MCF 10A (cell line): ENCODE results near the gene C19orf53. TPM values are rescaled to one million over a fixed set of nuclear protein-coding genes. Genes with fewer than 3 reads are reported as not detected.

ENCODE experiments used
- BruUV-seq: library from RNA; stranded (reverse); fragments of 400-500 nt; replicated peaks from 2 replicates; lab custom pipeline; 2021; lab: Mats Ljungman, UMichigan
- CTCF ChIA-PET: fragments of 300-600 bp; sonication (Branson Sonifier 250); formaldehyde crosslinking; extraction: SDS; loops from one replicate; lab custom pipeline; 2021; ENCODE audit warnings: antibody characterized with exemption, inconsistent platforms; lab: Yijun Ruan, JAX
- POLR2A ChIA-PET: fragments of 300-600, 350-650 bp; sonication (Branson Sonifier 250); formaldehyde crosslinking; extraction: SDS; loops from one replicate; lab custom pipeline; 2020; ENCODE audit warnings: antibody characterized with exemption, inconsistent platforms; lab: Yijun Ruan, JAX
- DNase-seq: peaks from one replicate; pipeline ENCODE4 v3.0.0-alpha.2; 2018; ENCODE audit not compliant: unreplicated experiment
- H3K27ac Mint-ChIP-seq: one replicate; pipeline ENCODE4 v1.8.0; 2022; ENCODE audit warnings: mild to moderate bottlenecking, low read depth, mixed read lengths; ENCODE audit not compliant: unreplicated experiment
- H3K27me3 Mint-ChIP-seq: one replicate; pipeline ENCODE4 v1.8.0; 2022; ENCODE audit warnings: mixed read lengths; ENCODE audit not compliant: insufficient read depth, unreplicated experiment
- H3K36me3 Mint-ChIP-seq: one replicate; pipeline ENCODE4 v1.8.0; 2022; ENCODE audit warnings: mild to moderate bottlenecking, moderate library complexity, mixed read lengths; ENCODE audit not compliant: insufficient read depth, unreplicated experiment
- H3K4me1 Mint-ChIP-seq: one replicate; pipeline ENCODE4 v1.8.0; 2022; ENCODE audit warnings: mixed read lengths; ENCODE audit not compliant: insufficient read depth, unreplicated experiment
- H3K4me3 Mint-ChIP-seq: one replicate; pipeline ENCODE4 v1.8.0; 2022; ENCODE audit warnings: mild to moderate bottlenecking, moderate library complexity, mixed read lengths; ENCODE audit not compliant: unreplicated experiment
- H3K9me3 Mint-ChIP-seq: one replicate; pipeline ENCODE4 v1.8.0; 2022; ENCODE audit warnings: mixed read lengths; ENCODE audit not compliant: unreplicated experiment
- intact Hi-C: fragments of 100-400 bp; cut with micrococcal nuclease; formaldehyde crosslinking; loops from 2 replicates; pipeline ENCODE4 v1.14.1; 2022
- total RNA-seq: library from RNA; stranded (reverse); gene quantifications from 2 replicates; pipeline ENCODE4 v1.2.3, GENCODE V29; 2022
- TF ChIP-seq, protein P1 (sequence below): fragments of 200-600 bp; IDR thresholded peaks from one replicate; pipeline ENCODE4 v1.8.0; 2022; ENCODE audit warnings: antibody characterized with exemption, mild to moderate bottlenecking; ENCODE audit not compliant: unreplicated experiment

Gene C19orf53
- total RNA-seq, 1 experiment from 2014 or later, result 101 TPM

DNA sequence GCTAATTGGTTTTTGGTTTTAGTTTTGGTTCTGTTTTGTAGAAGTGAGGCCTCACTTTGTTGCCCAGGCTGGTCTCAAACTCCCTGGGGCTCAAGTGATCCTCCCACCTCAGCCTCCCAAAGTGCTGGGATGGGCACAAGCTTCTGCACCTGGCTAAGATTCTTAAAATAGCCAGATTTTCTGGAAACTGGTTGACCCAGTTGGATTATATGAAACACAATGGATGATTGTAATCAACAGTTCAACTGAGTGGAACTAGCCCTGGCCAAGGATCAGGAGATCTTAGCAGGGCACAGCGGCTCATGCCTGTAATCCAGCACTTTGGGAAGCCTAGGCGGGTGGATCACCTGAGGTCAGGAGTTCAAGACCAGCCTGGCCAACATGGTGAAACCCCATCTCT lies 39.5 kb upstream of the C19orf53 start:
- TF ChIP-seq, protein P1, sequence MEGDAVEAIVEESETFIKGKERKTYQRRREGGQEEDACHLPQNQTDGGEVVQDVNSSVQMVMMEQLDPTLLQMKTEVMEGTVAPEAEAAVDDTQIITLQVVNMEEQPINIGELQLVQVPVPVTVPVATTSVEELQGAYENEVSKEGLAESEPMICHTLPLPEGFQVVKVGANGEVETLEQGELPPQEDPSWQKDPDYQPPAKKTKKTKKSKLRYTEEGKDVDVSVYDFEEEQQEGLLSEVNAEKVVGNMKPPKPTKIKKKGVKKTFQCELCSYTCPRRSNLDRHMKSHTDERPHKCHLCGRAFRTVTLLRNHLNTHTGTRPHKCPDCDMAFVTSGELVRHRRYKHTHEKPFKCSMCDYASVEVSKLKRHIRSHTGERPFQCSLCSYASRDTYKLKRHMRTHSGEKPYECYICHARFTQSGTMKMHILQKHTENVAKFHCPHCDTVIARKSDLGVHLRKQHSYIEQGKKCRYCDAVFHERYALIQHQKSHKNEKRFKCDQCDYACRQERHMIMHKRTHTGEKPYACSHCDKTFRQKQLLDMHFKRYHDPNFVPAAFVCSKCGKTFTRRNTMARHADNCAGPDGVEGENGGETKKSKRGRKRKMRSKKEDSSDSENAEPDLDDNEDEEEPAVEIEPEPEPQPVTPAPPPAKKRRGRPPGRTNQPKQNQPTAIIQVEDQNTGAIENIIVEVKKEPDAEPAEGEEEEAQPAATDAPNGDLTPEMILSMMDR, result no peak
- no peaks in the 10 kb centered on the region for H3K9me3 Mint-ChIP-seq
- peaks cover 11% of the 10 kb centered on the region for H3K36me3 Mint-ChIP-seq
- DNase-seq, result no peak
- intact Hi-C loops, result loop anchor here (5.0 kb wide), 1 partner anchor 128 kb away; no protein-coding TSS in a partner anchor
- no TSS peak for BruUV-seq
- H3K4me3 Mint-ChIP-seq, result no peak overlapping the region
- CTCF ChIA-PET, result interaction anchor here (1.0 kb wide), 1 partner anchor 13 kb away, joined by 5 read pairs; a partner anchor contains a TSS
- H3K4me1 Mint-ChIP-seq, result peaks cover 17% of the 10 kb centered on the region
- no peaks in the 10 kb centered on the region for H3K27me3 Mint-ChIP-seq
- POLR2A ChIA-PET, result interaction anchor here (6.2 kb wide), 1 partner anchor 13 kb away, joined by 47 read pairs; a partner anchor contains a TSS
- H3K27ac Mint-ChIP-seq, result no peak overlapping the region

DNA sequence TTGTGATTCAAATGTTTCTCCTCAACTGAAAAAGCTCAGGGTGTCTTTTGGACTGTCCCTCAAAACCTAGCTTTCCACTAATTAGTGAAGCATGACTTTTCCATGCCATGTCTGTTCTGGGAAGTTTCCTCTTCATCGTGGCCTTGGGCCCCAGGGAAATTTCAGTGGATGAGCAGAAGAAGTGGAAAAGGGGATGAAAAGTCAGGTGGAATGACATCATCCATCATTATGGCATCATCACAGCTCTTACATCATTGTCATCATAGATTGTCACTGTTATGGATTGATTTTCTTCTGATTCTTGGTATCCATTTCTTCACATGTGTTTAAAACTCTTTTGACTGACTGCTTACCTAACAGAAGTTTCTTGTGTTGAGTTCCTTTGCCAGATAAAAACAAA lies 36.2 kb upstream of the C19orf53 start:
- no peak overlapping the region for H3K27ac Mint-ChIP-seq
- H3K27me3 Mint-ChIP-seq, result no peaks in the 10 kb centered on the region
- no peaks in the 10 kb centered on the region for H3K9me3 Mint-ChIP-seq
- BruUV-seq, result no TSS peak
- peaks cover 16% of the 10 kb centered on the region for H3K36me3 Mint-ChIP-seq
- ChIA-PET POLR2A (interaction anchor here (1.0 kb wide), 1 partner anchor 10 kb away, joined by 6 read pairs; a partner anchor contains a TSS), CTCF (interaction anchor here (0.6 to 0.8 kb wide), 4 partner anchors 17 to 399 kb away, joined by 3 to 4 read pairs (median 3); no protein-coding TSS in a partner anchor)
- no peak for DNase-seq
- no peaks in the 10 kb centered on the region for H3K4me1 Mint-ChIP-seq
- TF ChIP-seq, protein P1, result no peak
- no peak overlapping the region for H3K4me3 Mint-ChIP-seq
- intact Hi-C loops, result no loop called here

DNA sequence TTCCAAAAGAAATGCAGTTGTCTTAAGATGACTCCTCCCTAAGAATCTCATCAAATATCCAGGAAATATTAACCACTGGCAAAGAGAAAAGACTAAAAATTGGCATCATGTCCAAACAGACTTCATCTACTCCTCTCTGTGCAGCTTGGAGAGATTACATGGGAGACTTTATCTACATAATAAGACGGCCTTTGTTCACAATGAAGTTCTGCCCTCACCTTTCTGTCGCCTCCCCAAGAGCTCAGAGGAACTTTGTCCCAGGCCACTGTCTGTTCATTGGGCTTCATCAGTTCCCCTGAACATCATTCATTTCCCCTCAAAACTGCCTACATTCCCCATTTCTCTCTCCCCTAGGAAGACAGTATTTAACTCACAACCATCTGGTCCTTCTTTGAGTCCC lies 32.4 kb upstream of the C19orf53 start:
- ChIA-PET POLR2A (no interaction called here), CTCF (interaction anchor here (0.6 to 3.1 kb wide), 5 partner anchors 10 to 121 kb away, joined by 3 to 13 read pairs (median 3); no protein-coding TSS in a partner anchor)
- DNase-seq, result no peak
- no TSS peak for BruUV-seq
- Mint-ChIP-seq H3K4me3 (no peak overlapping the region), H3K36me3 (peaks cover 11% of the 10 kb centered on the region), H3K27ac (no peak overlapping the region), H3K27me3 (no peaks in the 10 kb centered on the region), H3K4me1 (no peaks in the 10 kb centered on the region), H3K9me3 (no peaks in the 10 kb centered on the region)
- TF ChIP-seq, protein P1, result no peak
- intact Hi-C loops, result no loop called here

DNA sequence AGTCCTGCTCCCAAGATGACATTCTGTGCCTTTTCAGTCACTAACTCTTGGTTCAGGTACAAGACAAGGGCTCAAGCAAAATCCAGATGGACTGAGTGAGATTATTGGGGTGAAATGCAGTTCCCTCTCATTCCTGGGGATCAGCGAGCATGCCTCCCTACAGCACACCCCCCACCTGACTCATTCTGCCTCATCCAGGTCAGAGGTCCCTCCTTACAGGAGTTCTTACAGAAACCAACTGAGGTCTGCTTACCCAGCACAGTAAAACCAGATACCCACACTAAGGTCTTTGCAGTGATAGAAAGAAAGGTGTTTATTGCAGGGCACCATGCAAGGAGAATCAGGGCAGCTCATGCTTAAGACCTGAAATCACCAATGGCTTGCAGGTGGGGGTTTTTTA lies 31.5 kb upstream of the C19orf53 start:
- DNase-seq, result no peak
- BruUV-seq, result no TSS peak
- no peaks in the 10 kb centered on the region for H3K9me3 Mint-ChIP-seq
- intact Hi-C loops, result no loop called here
- H3K36me3 Mint-ChIP-seq, result peaks cover 11% of the 10 kb centered on the region
- no peaks in the 10 kb centered on the region for H3K4me1 Mint-ChIP-seq
- no peak overlapping the region for H3K4me3 Mint-ChIP-seq
- POLR2A ChIA-PET, result no interaction called here
- H3K27ac Mint-ChIP-seq, result no peak overlapping the region
- no peaks in the 10 kb centered on the region for H3K27me3 Mint-ChIP-seq
- CTCF ChIA-PET, result interaction anchor here (0.6 to 3.1 kb wide), 3 partner anchors 11 to 155 kb away, joined by 3 to 13 read pairs (median 3); no protein-coding TSS in a partner anchor
- TF ChIP-seq, protein P1, result no peak
